DMS53 (cell line): ENCODE measurements around the gene DUSP28.
A peak's percentile ranks its signal among the peaks of the same experiment; 100 is the strongest.
"Not testable (repeated sequence)": the region's sequence is repeated elsewhere in the genome, so short reads cannot be mapped to it uniquely, and the experiment has no call there.

Experiments
- DNase-seq: peaks from one replicate; lab custom pipeline; 2025; lab: John Stamatoyannopoulos, UW

The DUSP28 gene

GRCh38 chr2:240560084-240560479 lies at the start of gene DUSP28:
TSS of gene DUSP28 (plus strand) at chr2:240560357. CDS start at chr2:240560685, 328 bp downstream.
- peak; percentile 93 for DNase-seq

DNA sequence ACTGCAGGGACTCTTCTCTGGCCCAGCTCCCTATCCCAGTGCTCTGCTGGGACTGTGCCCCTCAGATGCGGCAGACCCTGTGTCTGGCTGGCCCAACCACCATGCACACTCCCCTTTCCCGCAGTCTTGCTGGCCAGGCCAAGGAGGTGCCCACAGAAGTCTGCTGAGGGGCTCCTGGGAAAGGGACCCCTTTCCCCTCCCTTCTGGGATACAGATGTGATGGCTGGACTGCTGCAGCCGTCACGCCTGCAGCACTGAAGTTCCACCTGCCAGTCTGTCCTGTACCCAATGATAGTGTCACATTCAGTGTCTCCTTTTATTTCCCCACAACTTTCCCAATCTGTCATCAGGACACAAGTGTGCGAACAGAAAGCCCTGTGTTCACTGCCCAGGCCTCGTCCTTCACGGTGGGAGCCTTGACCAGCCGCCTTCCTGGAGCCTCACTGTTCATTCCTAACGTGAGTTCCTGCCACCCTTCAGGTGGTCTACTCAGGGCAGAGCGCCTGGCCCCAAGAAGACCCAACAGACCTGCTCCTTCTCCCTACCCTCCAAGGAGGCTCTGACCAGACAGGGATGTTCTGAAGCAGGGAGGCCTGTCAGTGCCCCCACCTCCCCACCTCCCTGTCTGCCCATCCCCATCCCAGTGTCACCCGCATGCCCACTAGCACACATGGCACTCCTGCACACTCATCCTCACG lies 49.5 kb upstream of the DUSP28 start:
- DNase-seq = no peak

DNA sequence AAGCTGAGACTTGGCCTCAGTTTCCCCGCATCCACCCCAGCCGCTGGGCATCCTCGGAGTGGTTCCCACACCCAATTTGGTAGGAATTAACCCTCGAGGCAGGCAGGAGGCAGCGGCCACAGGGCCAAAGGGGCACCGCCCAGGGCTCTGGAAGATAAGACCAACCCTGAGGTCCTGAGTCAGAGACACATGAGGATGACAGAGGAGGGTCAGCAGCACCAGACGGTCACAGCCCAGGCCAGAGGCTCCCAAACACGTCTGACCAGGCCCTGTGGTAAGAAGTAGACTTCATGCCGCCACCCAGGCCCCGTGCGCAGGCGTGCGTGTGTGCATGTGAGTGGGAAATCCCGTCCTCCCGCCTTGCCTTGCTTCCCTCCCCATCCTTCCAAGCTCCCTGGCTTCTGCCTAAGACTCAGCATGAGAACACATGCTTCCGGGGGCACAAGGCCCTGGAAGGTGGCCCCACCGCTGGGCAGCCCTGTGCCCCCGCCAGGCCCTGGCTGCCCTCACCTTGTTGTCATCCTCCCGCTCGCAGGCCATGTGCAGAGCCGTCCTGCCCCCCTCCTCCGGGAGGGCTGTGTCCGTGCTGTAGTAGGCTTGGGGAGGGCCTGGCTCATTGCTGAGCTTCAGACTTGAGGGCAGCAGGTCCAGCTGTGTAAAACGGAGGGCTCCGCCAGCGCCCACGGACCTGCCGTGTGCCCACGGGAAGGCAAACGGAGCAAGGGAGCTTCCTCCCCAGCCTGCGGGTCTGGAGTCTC lies 48.6 kb upstream of the DUSP28 start:
- no peak for DNase-seq

GRCh38 chr2:240512109-240512485 lies 48.1 kb upstream of the DUSP28 start:
- DNase-seq = no peak

DNA sequence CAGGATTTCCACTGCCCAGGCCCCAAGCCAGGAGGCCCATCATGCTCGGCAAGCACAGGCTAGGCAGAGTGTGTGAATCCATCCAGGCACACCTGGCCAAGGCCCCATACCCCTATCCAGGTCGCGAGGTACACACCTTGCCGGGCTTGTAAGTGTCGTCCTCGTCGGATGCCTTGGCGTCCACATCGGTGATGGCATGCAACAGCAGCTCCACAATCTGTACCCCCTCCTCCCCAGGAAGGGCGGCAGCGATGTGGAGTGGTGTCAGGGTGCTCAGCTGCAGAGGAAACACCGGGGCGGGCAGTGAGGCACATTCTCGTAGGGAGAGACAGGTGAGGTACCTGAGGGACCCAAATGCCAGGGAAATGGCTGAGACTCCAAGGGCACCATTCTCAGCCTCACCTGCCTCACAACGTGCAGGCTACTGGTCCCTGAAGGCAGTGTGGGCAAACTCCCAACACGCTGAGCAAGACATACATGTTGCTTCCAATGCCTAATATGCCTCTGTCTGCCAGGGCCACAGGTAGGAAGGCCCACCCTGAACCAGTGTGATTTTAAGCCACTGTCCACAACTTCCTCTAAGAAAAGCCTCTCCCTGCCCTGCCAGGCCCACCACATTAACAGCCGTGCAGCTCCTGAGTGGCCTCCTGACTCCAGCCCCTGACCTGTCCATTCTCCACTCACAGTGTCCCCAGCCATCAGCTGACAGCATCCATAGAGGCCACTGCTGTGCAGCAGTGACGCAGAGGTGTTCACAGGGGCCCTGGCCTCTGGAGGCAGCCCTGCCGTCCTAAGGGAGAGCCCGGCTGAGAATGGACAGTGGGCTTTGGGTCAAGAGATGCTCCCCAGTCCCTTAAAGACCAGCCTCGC lies 47.3 kb upstream of the DUSP28 start:
- DNase-seq = no peak

DNA sequence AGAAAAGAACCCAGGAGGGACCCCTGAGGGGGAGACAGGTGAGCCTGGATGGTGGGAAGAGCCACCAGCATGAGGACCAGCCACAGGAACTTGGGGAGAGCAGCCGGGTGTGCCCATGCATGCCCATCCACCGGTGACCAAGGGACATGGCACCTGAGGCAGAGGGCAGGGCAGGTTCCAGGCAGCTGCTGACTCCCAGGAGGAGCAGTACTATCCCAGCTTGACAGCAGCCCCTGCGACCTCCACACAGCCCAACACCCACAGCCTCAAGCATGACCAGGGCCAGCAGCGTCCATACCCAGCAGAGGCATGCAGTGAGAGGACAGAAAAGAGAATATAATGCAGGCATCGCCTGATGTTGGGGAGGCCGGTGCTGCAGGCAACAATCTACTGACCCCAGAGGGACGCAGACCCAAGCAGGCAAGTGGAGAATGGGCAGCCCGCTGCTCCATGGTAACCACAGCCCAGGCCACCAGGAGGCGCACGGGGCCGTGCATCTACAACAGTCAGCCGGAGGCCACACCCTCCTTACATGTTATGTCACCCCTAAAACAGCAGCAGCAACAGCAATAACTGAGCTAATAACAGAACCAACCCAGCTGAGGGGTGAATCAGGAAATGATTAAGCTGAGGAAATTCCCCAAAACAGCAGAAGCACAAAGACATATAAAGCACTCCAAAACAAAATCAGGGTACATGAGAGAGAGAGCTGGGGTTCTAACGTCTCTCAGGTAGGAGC lies 46.4 kb upstream of the DUSP28 start:
- DNase-seq = peak; percentile 20

DNA sequence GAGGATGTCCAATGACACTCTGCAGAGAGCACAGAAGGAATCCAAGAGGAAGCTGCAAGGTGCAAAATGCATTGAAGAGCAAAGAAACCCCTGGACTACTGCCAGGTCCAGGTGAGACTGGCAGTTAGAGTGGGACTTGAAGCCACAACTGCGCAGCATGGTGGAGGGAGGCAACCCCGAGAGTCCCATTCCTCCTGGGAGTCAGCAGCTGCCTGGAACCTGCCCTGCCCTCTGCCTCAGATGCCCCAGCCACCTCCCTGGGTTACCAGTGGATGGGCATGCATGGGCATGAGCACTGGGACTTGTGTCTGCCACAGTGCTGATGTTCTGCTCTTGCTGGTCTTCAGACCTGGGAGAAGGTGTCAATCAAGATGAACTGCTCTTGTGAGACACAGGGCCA lies 45.5 kb upstream of the DUSP28 start:
- DNase-seq = no peak

- no peak for DNase-seq
Observed at GRCh38 chr2:240517342-240517741, 42.8 kb upstream of the DUSP28 start.

- no peak for DNase-seq
Observed at GRCh38 chr2:240518981-240519380, 41.2 kb upstream of the DUSP28 start.

- no peak for DNase-seq
Observed at GRCh38 chr2:240519396-240520129, 40.6 kb upstream of the DUSP28 start.

- DNase-seq = no peak
Observed at GRCh38 chr2:240520130-240520973, 39.8 kb upstream of the DUSP28 start.

- DNase-seq = no peak
Observed at GRCh38 chr2:240520974-240521350, 39.2 kb upstream of the DUSP28 start.

GRCh38 chr2:240521885-240522284 lies 38.3 kb upstream of the DUSP28 start:
- not testable (repeated sequence) for DNase-seq

- DNase-seq = no peak
Observed at GRCh38 chr2:240522406-240522805, 37.8 kb upstream of the DUSP28 start.

- DNase-seq = no peak
Observed at GRCh38 chr2:240523451-240524281, 36.5 kb upstream of the DUSP28 start.

DNA sequence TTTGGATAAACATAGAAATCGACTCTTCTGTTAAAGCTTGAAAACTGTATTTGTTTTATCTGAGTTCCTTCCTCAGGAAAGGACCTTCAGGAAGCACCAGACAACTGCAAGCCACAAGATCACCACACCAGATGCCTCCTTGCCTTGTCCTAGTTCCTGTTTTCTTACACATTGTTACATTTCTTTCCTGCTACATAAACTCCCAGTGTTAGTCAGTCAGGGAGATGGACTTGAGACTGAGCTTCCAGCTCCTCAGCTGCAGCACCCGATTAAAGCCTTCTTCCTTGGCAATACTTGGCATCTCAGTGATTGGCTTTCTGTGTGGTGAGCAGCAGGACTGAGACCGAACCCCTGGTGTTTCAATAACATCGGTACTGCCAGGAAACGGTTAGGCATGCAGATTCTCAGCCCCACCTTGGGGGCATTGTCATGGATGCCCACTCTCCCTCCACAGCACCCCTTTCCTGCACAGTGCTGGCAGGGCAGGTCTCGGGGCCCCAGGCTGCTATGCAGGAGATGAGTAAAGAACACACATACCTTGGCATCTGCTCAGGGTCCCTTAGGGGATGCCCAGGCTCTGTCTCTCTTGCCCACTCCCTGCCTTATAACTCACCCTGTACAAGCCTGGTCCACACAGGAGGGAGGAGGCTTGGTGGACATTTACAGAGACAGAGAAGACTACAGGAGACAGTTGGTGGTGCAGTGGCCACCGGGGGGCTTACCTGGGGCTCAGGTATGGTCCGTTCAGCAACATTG lies 35.0 kb upstream of the DUSP28 start:
- no peak for DNase-seq

GRCh38 chr2:240525802-240526201 lies 34.4 kb upstream of the DUSP28 start:
- DNase-seq = no peak

DNA sequence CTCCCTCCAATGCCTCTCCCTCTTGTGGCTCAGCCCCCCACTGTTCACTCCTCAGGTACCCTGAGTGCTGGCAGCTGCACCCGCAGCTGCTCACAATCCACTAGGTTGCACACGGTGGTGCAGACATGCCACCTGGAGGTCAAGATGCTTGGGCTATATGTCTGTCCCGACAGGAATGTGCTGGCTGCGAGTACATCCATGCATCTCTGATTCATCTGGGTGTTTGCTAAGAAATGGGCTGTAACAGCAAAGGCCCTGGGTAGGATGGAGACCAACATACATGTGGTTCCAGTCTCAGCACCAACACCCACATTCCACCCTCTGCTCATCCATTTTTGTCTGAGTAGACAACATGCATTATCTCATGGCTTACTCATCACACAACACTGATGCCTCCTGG lies 33.6 kb upstream of the DUSP28 start:
- no peak for DNase-seq
